Stimulated activated CD4-positive, alpha-beta T cell treated with anti-CD3 and anti-CD28 coated beads, Interleukin-12 subunit alpha, Interleukin-12 subunit beta, amount 100 ng/mL, for 4 hours (primary cell): ENCODE measurements around the gene SSX2B.
"Not testable (repeated sequence)": the region's sequence is repeated elsewhere in the genome, so short reads cannot be mapped to it uniquely, and the experiment has no call there.

Source experiments
- DNase-seq: peaks from one replicate; pipeline ENCODE4 v3.0.0-alpha.2; 2020

The SSX2B gene, protein sequence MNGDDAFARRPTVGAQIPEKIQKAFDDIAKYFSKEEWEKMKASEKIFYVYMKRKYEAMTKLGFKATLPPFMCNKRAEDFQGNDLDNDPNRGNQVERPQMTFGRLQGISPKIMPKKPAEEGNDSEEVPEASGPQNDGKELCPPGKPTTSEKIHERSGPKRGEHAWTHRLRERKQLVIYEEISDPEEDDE

DNA sequence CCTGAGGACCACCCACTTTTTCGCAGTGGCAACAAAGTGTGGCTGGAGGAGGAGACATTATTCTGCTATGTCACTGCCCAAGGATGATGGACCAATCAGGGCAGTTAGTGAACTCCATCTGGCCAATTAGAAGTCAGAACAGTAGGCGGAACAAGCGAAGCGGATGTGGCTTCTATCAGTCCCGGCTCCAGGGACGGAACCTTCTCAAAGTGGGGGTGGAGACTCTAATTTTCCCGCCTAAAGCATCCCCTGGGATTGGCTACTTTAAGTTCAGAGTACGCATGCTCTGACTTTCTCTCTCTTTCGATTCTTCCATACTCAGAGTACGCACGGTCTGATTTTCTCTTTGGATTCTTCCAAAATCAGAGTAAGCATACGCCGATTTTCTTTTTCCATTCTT is at the start of gene SSX2B:
Gene SSX2B (plus strand): TSS at position 301 of the 400 bp plus-strand sequence. CDS start 1,429 bp downstream, outside the sequence.
- DNase-seq, result not testable (repeated sequence)

DNA sequence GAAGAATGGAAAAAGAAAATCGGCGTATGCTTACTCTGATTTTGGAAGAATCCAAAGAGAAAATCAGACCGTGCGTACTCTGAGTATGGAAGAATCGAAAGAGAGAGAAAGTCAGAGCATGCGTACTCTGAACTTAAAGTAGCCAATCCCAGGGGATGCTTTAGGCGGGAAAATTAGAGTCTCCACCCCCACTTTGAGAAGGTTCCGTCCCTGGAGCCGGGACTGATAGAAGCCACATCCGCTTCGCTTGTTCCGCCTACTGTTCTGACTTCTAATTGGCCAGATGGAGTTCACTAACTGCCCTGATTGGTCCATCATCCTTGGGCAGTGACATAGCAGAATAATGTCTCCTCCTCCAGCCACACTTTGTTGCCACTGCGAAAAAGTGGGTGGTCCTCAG is 44.0 kb upstream of the SSX2B start, which contains the start of gene SSX2:
Gene SSX2 (minus strand): TSS at position 101 of the 400 bp plus-strand sequence. CDS start 1,429 bp downstream, outside the sequence.
- DNase-seq, result not testable (repeated sequence)

DNA sequence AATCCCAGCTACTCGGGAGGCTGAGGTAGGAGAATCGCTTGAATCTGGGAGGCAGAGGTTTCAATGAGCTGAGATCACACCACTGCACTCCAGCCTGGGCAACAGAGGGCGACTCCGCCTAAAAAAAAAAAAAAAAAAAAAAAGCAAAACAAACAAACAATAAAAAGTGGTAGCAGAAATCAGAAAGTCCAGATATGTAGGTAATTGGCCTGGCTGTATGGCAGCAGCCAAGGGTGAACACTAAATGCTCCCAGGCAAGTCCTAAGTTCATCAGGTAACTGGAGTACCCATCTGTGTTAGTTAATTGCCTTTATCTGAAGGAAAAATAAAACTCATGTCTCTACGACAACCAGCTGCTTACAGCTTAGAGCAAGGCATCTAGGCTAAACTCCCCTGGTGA is 14.9 kb downstream of the SSX2B start:
- DNase-seq, result not testable (repeated sequence)

DNA sequence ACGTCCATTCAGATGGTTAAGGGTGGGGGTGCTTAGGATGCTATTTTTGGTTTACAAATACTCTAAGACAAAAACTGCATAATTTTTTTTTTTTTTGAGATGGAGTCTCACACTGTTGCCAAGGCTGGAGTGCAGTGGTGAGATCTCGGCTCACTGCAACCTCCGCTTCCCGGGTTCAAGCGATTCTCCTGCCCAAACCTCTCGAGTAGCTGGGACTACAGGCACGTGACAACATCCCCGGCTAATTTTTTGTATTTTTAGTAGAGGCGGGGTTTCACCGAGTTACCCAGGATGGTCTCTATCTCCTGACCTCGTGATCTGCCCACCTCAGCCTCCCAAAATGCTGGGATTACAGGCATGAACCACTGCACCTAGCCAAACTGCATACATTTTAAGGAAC is 22.5 kb downstream of the SSX2B start:
- DNase-seq, result not testable (repeated sequence)

DNA sequence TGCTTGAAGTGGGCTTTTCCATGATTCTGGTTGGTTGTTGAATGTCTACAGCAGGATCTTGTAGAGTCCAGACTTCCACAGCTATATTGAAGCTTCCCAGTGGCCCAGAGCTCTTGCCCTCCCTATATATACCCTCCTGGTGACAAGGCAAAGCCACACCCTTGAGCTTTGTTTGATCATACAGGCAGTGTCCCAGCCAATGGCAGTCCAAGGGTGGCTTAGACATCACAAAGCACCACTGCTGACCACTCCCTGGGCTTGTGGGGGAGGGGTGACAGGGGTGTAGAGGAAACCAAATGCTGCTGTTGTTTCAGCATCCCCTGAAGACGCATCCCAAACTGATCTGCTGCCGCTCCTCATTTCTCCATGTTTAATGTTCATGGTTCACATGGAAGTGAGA is 46.3 kb downstream of the SSX2B start, which contains the start of gene SPANXN5:
Gene SPANXN5 (minus strand): TSS at position 101 of the 400 bp plus-strand sequence. CDS start 79 bp downstream, at position 22.
- DNase-seq, result not testable (repeated sequence)

DNA sequence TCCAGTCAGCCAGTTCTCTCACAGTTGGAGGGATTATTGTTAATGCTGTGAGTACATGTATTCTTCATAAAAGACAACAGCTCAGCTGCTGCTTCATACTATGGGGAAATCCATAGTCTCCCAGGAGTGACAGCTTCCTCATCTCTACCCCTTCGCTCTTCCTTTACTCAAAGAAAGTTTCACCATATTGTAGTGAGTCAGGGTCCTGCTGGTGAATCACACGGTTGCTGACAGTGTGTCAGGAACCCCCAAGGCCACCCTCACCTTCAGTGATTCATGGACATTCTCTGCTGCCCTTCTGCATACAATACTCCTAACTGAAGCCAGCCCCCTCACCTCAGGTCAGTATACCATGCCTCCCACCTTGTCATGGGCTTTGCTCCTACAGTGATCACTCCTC is 53.8 kb downstream of the SSX2B start:
- DNase-seq, result not testable (repeated sequence)
